ENCODE results near the gene DLGAP1.

Gene DLGAP1

DNA sequence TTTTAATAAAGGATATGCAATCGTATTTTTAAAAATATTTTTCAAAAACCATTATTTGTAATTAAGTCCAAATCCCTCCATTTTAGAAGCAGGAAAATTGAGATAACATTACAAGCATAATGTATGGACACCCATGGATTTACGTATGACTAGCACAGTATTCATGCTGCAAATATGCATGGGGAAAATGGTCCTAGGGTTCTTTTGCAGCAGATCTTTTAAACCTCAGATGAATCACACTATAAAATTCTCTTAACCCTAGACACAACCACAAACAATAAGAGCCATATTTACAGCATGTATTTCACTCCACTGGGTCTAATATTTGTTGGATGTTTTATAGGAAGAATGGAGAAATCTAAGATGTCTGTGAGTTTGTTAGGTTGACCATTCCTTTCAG, 551.8 kb downstream of the DLGAP1 start:
- no peak for TF ChIP-seq CREB1 (IDR thresholded peaks at IDR 0.05; ENCODE audit: low read depth)
- no peak for TF ChIP-seq NFIC (IDR thresholded peaks at IDR 0.05)
- TF ChIP-seq FOXM1 (IDR thresholded peaks at IDR 0.05; ENCODE audit: borderline replicate concordance, low read depth), result no peak
- TF ChIP-seq, protein P1, sequence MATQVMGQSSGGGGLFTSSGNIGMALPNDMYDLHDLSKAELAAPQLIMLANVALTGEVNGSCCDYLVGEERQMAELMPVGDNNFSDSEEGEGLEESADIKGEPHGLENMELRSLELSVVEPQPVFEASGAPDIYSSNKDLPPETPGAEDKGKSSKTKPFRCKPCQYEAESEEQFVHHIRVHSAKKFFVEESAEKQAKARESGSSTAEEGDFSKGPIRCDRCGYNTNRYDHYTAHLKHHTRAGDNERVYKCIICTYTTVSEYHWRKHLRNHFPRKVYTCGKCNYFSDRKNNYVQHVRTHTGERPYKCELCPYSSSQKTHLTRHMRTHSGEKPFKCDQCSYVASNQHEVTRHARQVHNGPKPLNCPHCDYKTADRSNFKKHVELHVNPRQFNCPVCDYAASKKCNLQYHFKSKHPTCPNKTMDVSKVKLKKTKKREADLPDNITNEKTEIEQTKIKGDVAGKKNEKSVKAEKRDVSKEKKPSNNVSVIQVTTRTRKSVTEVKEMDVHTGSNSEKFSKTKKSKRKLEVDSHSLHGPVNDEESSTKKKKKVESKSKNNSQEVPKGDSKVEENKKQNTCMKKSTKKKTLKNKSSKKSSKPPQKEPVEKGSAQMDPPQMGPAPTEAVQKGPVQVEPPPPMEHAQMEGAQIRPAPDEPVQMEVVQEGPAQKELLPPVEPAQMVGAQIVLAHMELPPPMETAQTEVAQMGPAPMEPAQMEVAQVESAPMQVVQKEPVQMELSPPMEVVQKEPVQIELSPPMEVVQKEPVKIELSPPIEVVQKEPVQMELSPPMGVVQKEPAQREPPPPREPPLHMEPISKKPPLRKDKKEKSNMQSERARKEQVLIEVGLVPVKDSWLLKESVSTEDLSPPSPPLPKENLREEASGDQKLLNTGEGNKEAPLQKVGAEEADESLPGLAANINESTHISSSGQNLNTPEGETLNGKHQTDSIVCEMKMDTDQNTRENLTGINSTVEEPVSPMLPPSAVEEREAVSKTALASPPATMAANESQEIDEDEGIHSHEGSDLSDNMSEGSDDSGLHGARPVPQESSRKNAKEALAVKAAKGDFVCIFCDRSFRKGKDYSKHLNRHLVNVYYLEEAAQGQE (IDR thresholded peaks at IDR 0.05; ENCODE audit: low read depth), result no peak
- TF ChIP-seq TAF1 (IDR thresholded peaks at IDR 0.05; ENCODE audit: low read depth), result no peak
- TF ChIP-seq RAD21 (IDR thresholded peaks at IDR 0.05; ENCODE audit: low read depth), result no peak
- TF ChIP-seq TEAD4 (IDR thresholded peaks at IDR 0.05), result no peak

- TF ChIP-seq USF1 (IDR thresholded peaks at IDR 0.05) (no peak), TCF12 (IDR thresholded peaks at IDR 0.05; ENCODE audit: low read depth) (no peak), MAX (IDR thresholded peaks at IDR 0.05) (no peak), CREB1 (IDR thresholded peaks at IDR 0.05; ENCODE audit: low read depth) (no peak), FOXM1 (IDR thresholded peaks at IDR 0.05; ENCODE audit: borderline replicate concordance, low read depth) (no peak), TEAD4 (IDR thresholded peaks at IDR 0.05) (no peak)
Observed at GRCh38 chr18:3902676-3903075, 552.4 kb downstream of the DLGAP1 start.

DNA sequence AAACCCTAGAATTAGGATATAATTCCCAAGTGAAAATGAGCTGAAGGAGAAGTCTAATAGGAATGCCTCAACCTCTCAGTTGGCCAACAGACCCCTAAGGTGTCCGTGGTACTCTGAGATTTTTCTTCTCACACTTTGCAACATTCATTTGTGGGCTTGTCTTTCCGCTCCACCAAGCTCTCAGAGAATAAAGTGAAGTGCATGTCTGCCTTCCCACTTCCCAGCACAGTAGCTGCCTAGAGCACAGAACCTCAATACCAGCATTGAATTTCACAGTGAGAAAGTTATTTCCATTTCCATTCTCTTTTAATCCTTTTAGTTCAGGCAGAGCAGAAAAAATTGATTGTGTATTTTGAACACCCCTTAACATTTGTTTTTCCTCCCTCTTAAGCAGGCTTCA, 553.3 kb downstream of the DLGAP1 start:
- TF ChIP-seq EGR1 (IDR thresholded peaks at IDR 0.05) (no peak), FOXM1 (IDR thresholded peaks at IDR 0.05; ENCODE audit: borderline replicate concordance, low read depth) (no peak), MAX (IDR thresholded peaks at IDR 0.05) (no peak), TCF12 (IDR thresholded peaks at IDR 0.05; ENCODE audit: low read depth) (no peak), USF1 (IDR thresholded peaks at IDR 0.05) (no peak), YY1 (IDR thresholded peaks at IDR 0.05; ENCODE audit: low read depth) (no peak), TAF1 (IDR thresholded peaks at IDR 0.05; ENCODE audit: low read depth) (no peak), TEAD4 (IDR thresholded peaks at IDR 0.05) (no peak), ZBTB7A (IDR thresholded peaks at IDR 0.05; ENCODE audit: low read depth) (no peak), RAD21 (IDR thresholded peaks at IDR 0.05; ENCODE audit: low read depth) (no peak), CREB1 (IDR thresholded peaks at IDR 0.05; ENCODE audit: low read depth) (no peak), CEBPB (IDR thresholded peaks at IDR 0.05) (no peak), NFIC (IDR thresholded peaks at IDR 0.05) (no peak), EP300 (IDR thresholded peaks at IDR 0.05; ENCODE audit: borderline replicate concordance) (no peak)
- TF ChIP-seq, protein P1 (IDR thresholded peaks at IDR 0.05; ENCODE audit: low read depth), result no peak

DNA sequence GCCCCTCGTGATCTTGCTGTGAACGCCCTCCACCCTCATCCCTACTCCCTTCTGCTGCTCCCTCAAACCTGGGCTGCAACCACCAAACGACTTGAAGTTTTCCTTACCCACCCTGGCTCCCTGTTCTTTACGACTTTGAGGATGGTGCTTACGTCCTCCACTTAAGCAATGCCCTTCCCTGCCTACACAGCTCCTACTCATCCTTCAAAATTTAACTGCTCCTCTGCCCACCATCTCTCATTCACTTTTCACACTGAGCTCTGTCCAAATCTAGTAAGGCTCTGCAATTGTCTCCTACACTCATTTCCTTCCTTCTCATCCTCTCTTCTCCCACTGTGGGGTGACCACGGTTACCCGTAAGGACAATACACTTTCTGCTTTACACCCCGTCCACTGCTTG, 554.1 kb downstream of the DLGAP1 start:
- TF ChIP-seq EGR1 (IDR thresholded peaks at IDR 0.05) (no peak), EP300 (IDR thresholded peaks at IDR 0.05; ENCODE audit: borderline replicate concordance) (no peak), ZBTB7A (IDR thresholded peaks at IDR 0.05; ENCODE audit: low read depth) (no peak), MAX (IDR thresholded peaks at IDR 0.05) (no peak), RAD21 (IDR thresholded peaks at IDR 0.05; ENCODE audit: low read depth) (no peak), CREB1 (IDR thresholded peaks at IDR 0.05; ENCODE audit: low read depth) (no peak), TEAD4 (IDR thresholded peaks at IDR 0.05) (no peak), FOXM1 (IDR thresholded peaks at IDR 0.05; ENCODE audit: borderline replicate concordance, low read depth) (no peak)

DNA sequence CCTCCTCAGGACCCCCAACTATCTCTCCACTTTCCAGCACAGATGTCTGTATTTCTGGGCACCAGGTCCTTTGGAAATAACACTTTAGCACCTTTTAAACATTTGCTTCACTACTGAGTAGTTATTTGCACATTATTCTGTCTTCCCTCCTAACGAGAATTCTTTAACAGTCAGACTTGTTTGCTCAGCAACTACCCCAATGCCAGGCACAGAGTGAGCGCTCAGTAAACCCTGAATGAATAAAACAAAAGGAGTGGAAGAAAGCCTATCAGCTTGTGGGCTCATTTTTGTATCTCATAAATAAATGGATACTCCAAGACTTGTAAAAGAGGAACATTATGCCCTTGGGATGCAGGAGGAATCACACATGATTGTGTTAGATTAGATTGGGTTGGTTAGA, 554.8 kb downstream of the DLGAP1 start:
- TF ChIP-seq USF1 (IDR thresholded peaks at IDR 0.05) (no peak), TCF12 (IDR thresholded peaks at IDR 0.05; ENCODE audit: low read depth) (no peak), YY1 (IDR thresholded peaks at IDR 0.05; ENCODE audit: low read depth) (no peak), RAD21 (IDR thresholded peaks at IDR 0.05; ENCODE audit: low read depth) (no peak), ZBTB7A (IDR thresholded peaks at IDR 0.05; ENCODE audit: low read depth) (no peak), EGR1 (IDR thresholded peaks at IDR 0.05) (no peak), CREB1 (IDR thresholded peaks at IDR 0.05; ENCODE audit: low read depth) (no peak), FOXM1 (IDR thresholded peaks at IDR 0.05; ENCODE audit: borderline replicate concordance, low read depth) (no peak), NFIC (IDR thresholded peaks at IDR 0.05) (no peak)
- TF ChIP-seq, protein P1 (IDR thresholded peaks at IDR 0.05; ENCODE audit: low read depth), result no peak

Data from Ishikawa (cell line).